Adrenal gland (tissue), 12 donors: ENCODE measurements around the gene PRC1. TPM values are rescaled to one million over a fixed set of nuclear protein-coding genes. Genes with fewer than 3 reads are reported as not detected.

Source experiments
- DNase-seq, 7 donors: peaks; one replicate each; pipeline ENCODE4 v3.0.0-alpha.2; 2019 to 2020
- H3K27ac ChIP-seq, 5 donors: fragments of 200-600 bp; sonication (generic) in 4 of 5; 1 replicate in 3 of 5; 2 replicates in 2 of 5; pipeline versions ENCODE4 v1.5.1 to v1.8.0; 2016 to 2020; ENCODE audit warnings: mild to moderate bottlenecking in 1 of 5
- H3K27me3 ChIP-seq: fragments of 200-600 bp; 2 replicates; pipeline ENCODE4 v1.8.0; 2021
- H3K36me3 ChIP-seq, 2 donors: fragments of 200-600 bp; replicated peaks in 1 of 2; 1 replicate in 1 of 2; 2 replicates in 1 of 2; pipeline versions ENCODE4 v1.5.1 to v1.8.0; 2018 to 2022
- H3K4me1 ChIP-seq, 2 donors: fragments of 200-600 bp; replicated peaks in 1 of 2; 1 replicate in 1 of 2; 2 replicates in 1 of 2; pipeline versions ENCODE4 v1.5.1 to v1.8.0; 2018 to 2021
- H3K4me3 ChIP-seq, 4 donors: fragments of 200-600 bp; sonication (generic) in 3 of 4; one replicate each; pipeline ENCODE4 v1.5.1; 2016 to 2018
- H3K9me3 ChIP-seq, 3 donors: fragments of 200-600 bp; sonication (generic) in 1 of 3; replicated peaks in 1 of 3; 1 replicate in 2 of 3; 2 replicates in 1 of 3; pipeline versions ENCODE4 v1.5.1 to v1.8.0; 2016 to 2021
- POLR2A ChIP-seq, 2 donors: fragments of 450-650 bp; IDR thresholded peaks; one replicate each; pipeline ENCODE4 v1.6.1; 2017; ENCODE audit warnings: antibody characterized with exemption in 2 of 2, mild to moderate bottlenecking in 2 of 2, moderate library complexity in 1 of 2
- WGBS, 4 donors: extraction: QIAGEN DNeasy Blood & Tissue Kit in 2 of 4; methylation state at CpG; one replicate each; pipeline versions ENCODE4 v1.1.5 to v1.1.7; 2013 to 2017; 5-methylcytosine and 5-hydroxymethylcytosine counted together
- intact Hi-C, 2 donors: fragments of 100-400 bp; cut with DNase I; formaldehyde crosslinking; loops; one replicate each; pipeline versions ENCODE4 v1.14.1 to v1.15.0; 2022 to 2023
- polyA plus RNA-seq, 3 donors: library from polyadenylated mRNA; stranded (reverse); fragments of 200-250 nt in 2 of 3; fragments of 350-450 nt in 1 of 3; fragmentation: Illumina TruSeq in 1 of 3; extraction: RNeasy Lipid Tissue Mini Kit (QIAGEN cat#74804) in 1 of 3; gene quantifications; one replicate each; pipeline ENCODE4 v1.2.3, GENCODE V29; 2013 to 2014
- total RNA-seq, 9 donors: library from RNA; depleted of rRNA in 4 of 9; stranded (reverse); fragments of >200 nt in 4 of 9; fragments of 120-200 nt in 1 of 9; fragmentation: NEBNext Ultra II Directional in 1 of 9; extraction: Animal tissue kit (Norgen Biotek cat#: 25700) in 1 of 9; gene quantifications; one replicate each; pipeline versions ENCODE4 v1.1.0 to v1.2.4, GENCODE V29; 2013 to 2023
- TF ChIP-seq, protein P1 (sequence below), 6 experiments: fragments of 450-650 bp in 4 of 6; fragments of 200-600 bp in 2 of 6; sonication (generic) in 1 of 6; IDR thresholded peaks; 1 replicate in 5 of 6; 2 replicates in 1 of 6; pipeline versions ENCODE4 v1.5.1 to v1.8.0; 2016 to 2021; ENCODE audit warnings: antibody characterized with exemption in 6 of 6, mild to moderate bottlenecking in 2 of 6, moderate library complexity in 1 of 6
- donor health status: healthy with polysubstance abuse.
- donor health status: Bipolar disorder and iron deficiency.
- donor health status: DM: yes; HTN: yes; CAD: no.
- donor health status: DM: no; HTN: no; CAD: no.
- donor health status: DM: no; HTN: no; CAD: no.
- donor health status: DM: yes; HTN: yes; CAD: no.

The PRC1 gene
- total and polyA plus RNA-seq, 12 donors: 4.7 to 63.8 (median 6.6) TPM

GRCh38 chr15:90998737-90999136 is 4.4 kb upstream of the PRC1 start:
- peaks cover 0 to 9% of the 10 kb centered on the region in 2 donors for H3K4me1 ChIP-seq
- H3K4me3 ChIP-seq: no peak overlapping the region
- H3K27ac ChIP-seq: no peak overlapping the region
- H3K27me3 ChIP-seq: no peaks in the 10 kb centered on the region
- DNase-seq: no peak
- intact Hi-C loops: loop anchor here in 1 of 2 donors (5.0 kb wide), 1 partner anchor 41 kb away; no protein-coding TSS in a partner anchor
- 90 to 95% (median 93%) methylated on average over 4 to 8 of the region's 8 CpGs for WGBS, 4 donors
- peaks cover 0 to 48% of the 10 kb centered on the region in 2 donors for H3K36me3 ChIP-seq
- H3K9me3 ChIP-seq: no peaks in the 10 kb centered on the region
- no peak for TF ChIP-seq POLR2A (IDR thresholded peaks at IDR 0.05)
- TF ChIP-seq, protein P1, sequence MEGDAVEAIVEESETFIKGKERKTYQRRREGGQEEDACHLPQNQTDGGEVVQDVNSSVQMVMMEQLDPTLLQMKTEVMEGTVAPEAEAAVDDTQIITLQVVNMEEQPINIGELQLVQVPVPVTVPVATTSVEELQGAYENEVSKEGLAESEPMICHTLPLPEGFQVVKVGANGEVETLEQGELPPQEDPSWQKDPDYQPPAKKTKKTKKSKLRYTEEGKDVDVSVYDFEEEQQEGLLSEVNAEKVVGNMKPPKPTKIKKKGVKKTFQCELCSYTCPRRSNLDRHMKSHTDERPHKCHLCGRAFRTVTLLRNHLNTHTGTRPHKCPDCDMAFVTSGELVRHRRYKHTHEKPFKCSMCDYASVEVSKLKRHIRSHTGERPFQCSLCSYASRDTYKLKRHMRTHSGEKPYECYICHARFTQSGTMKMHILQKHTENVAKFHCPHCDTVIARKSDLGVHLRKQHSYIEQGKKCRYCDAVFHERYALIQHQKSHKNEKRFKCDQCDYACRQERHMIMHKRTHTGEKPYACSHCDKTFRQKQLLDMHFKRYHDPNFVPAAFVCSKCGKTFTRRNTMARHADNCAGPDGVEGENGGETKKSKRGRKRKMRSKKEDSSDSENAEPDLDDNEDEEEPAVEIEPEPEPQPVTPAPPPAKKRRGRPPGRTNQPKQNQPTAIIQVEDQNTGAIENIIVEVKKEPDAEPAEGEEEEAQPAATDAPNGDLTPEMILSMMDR (IDR thresholded peaks at IDR 0.05): no peak

DNA sequence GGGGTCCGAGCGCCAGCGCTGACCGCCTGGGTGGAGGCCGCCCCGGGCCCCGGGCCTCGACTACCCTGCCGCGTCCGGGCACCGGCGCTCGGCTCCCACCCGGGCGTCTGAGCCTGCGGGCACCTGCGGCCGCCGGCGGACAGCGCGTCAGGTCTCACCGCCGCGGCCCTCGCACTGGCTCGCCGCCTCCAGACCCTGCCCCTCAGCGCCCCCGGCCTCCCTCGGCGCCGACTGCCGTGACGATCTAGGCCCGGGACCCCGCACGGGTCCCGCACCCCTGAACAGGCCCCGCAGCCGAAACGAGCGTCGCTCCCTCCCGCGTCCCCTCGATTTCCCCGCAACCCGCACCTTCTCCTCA is 297 bp downstream of the PRC1 start:
- WGBS, 4 donors: 0% methylated on average over 12 to 49 of the region's 50 CpGs; no CpG with 5 or more reads in 1 of the 4 donors
- intact Hi-C loops: no loop called here

DNA sequence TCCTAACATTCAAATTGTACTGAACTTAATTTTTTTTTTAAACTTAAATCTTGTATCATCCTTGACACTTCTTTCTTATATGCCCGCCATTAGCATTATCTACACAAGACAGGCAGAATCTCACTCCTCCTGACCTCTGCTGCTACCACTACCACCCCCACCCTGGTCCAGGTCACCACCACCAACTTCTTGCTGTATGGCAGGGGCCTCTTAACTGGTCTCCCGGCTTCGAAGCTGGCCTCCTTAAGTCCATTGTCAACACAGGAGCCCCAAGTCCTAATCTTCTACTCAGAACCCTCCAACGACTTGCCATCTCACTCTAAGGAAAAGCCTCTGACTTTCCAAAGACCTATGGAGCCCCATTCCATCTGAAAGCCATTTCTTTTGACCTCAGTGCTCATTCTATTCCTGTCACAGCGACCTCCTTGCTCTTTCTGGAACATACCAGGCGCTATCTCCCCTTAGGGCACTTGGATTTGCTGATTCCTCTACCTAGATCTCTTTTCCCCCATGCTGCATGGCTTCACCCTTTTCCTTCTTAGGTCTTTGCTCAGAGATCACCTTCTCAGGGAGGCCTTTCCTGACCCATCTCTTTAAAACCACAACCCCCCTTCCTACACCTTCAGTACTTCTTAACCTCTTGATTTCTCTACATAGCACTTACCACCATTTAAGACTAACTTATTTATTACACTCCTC is 2.6 kb downstream of the PRC1 start:
- TF ChIP-seq, protein P1 (IDR thresholded peaks at IDR 0.05): no peak
- TF ChIP-seq POLR2A (IDR thresholded peaks at IDR 0.05): no peak
- intact Hi-C loops: no loop called here
- H3K36me3 ChIP-seq: no peaks in the 10 kb centered on the region
- WGBS, 4 donors: 92 to 95% (median 93%) methylated on average over 6 of the region's 6 CpGs
- H3K4me3 ChIP-seq: no peak overlapping the region
- no peaks in the 10 kb centered on the region for H3K27me3 ChIP-seq
- no peak overlapping the region for H3K27ac ChIP-seq
- DNase-seq: no peak
- peaks cover 0 to 15% of the 10 kb centered on the region in 2 donors for H3K4me1 ChIP-seq
- no peaks in the 10 kb centered on the region for H3K9me3 ChIP-seq

More for the DNA sequence above, 297 bp downstream of the PRC1 start:
- no peaks in the 10 kb centered on the region for H3K9me3 ChIP-seq
- H3K36me3 ChIP-seq: peaks cover 0 to 10% of the 10 kb centered on the region in 2 donors
- no peaks in the 10 kb centered on the region for H3K27me3 ChIP-seq
- H3K4me1 ChIP-seq: peaks cover 0 to 15% of the 10 kb centered on the region in 2 donors
- H3K27ac ChIP-seq: peak overlapping the region in 4 of 5 donors; percentile 43 to 89 (median 86)
- TF ChIP-seq POLR2A (IDR thresholded peaks at IDR 0.05): no peak
- TF ChIP-seq, protein P1 (IDR thresholded peaks at IDR 0.05): no peak
- peak in 5 of 7 donors; percentile 13 to 45 (median 20) for DNase-seq
- H3K4me3 ChIP-seq: peak overlapping the region; percentile 59 to 87 (median 81)

DNA sequence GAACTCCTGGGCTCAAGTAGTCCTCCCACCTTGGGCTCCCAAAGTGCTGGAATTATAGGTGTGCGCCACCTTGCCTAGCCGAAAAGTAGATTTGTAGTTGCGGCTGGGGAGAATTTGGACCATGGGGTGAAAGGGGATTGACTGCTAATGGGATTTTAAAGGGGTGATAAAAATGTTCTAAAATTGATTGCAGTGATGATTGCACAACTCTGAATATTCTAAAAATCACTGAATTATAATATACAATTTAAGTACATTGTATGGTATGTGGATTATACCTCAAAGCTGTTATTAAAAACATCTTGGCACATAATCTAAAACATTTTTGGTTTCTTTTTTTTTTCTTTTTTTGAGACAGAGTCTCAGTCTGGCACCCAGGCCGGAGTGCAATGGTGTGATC is 3.9 kb downstream of the PRC1 start:
- H3K9me3 ChIP-seq: no peaks in the 10 kb centered on the region
- H3K4me3 ChIP-seq: no peak overlapping the region
- WGBS, 4 donors: 96 to 100% (median 97%) methylated on average over 4 of the region's 4 CpGs
- no peak for TF ChIP-seq POLR2A (IDR thresholded peaks at IDR 0.05)
- TF ChIP-seq, protein P1 (IDR thresholded peaks at IDR 0.05): no peak
- H3K4me1 ChIP-seq: peaks cover 0 to 15% of the 10 kb centered on the region in 2 donors
- no peak for DNase-seq
- H3K36me3 ChIP-seq: no peaks in the 10 kb centered on the region
- H3K27me3 ChIP-seq: no peaks in the 10 kb centered on the region
- no peak overlapping the region for H3K27ac ChIP-seq
- intact Hi-C loops: no loop called here
